ENCODE data around the gene B3GNT8.

- TF ChIP-seq, protein P1, sequence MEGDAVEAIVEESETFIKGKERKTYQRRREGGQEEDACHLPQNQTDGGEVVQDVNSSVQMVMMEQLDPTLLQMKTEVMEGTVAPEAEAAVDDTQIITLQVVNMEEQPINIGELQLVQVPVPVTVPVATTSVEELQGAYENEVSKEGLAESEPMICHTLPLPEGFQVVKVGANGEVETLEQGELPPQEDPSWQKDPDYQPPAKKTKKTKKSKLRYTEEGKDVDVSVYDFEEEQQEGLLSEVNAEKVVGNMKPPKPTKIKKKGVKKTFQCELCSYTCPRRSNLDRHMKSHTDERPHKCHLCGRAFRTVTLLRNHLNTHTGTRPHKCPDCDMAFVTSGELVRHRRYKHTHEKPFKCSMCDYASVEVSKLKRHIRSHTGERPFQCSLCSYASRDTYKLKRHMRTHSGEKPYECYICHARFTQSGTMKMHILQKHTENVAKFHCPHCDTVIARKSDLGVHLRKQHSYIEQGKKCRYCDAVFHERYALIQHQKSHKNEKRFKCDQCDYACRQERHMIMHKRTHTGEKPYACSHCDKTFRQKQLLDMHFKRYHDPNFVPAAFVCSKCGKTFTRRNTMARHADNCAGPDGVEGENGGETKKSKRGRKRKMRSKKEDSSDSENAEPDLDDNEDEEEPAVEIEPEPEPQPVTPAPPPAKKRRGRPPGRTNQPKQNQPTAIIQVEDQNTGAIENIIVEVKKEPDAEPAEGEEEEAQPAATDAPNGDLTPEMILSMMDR (IDR thresholded peaks at IDR 0.05; ENCODE audit: low read depth, low read length), result no peak
- no peak for TF ChIP-seq EZH2phosphoT487 (IDR thresholded peaks at IDR 0.05; ENCODE audit: low read depth)
Observed at GRCh38 chr19:41414461-41414860, 12.7 kb downstream of the B3GNT8 start.

Measured in OCI-LY3 (cell line).